GM21723 (cell line): ENCODE data around the gene UGT1A10.

Experiments used
- ATAC-seq: cut with Tn5 transposase; IDR thresholded peaks from one replicate; pipeline ENCODE4 v1.9.1; 2021; ENCODE audit warnings: mild to moderate bottlenecking, moderate library complexity; ENCODE audit not compliant: unreplicated experiment

The UGT1A10 gene

GRCh38 chr2:233768076-233768475, 131.8 kb downstream of the UGT1A10 start:
- no peak for ATAC-seq

DNA sequence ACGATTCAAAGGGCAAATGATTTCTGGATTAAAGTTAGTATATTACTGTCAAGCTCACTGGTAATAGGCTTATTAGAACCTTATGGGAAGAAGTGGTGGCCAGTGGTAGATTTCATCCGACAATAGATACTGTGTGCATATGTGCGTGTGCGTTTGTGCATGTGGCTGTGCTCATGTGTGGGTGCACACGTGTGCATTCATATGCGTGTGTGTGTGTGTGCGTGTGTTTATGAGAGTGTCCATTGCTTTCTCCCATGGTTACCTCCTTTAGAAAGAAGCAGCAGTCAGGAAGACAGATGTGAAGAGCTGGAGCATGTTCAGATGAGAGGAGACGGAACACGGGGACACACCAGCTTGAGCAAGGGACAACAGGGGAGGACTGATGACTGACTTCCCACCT, 133.0 kb downstream of the UGT1A10 start:
- ATAC-seq, result no peak

DNA sequence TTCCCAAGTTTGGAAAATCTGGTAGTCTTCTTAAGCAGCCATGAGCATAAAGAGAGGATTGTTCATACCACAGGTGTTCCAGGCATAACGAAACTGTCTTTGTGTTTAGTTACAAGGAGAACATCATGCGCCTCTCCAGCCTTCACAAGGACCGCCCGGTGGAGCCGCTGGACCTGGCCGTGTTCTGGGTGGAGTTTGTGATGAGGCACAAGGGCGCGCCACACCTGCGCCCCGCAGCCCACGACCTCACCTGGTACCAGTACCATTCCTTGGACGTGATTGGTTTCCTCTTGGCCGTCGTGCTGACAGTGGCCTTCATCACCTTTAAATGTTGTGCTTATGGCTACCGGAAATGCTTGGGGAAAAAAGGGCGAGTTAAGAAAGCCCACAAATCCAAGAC, 135.9 kb downstream of the UGT1A10 start:
- ATAC-seq, result no peak

- no peak for ATAC-seq
Observed at GRCh38 chr2:233772583-233772982, 136.3 kb downstream of the UGT1A10 start.

- no peak for ATAC-seq
Observed at GRCh38 chr2:233773854-233774253, 137.6 kb downstream of the UGT1A10 start.

DNA sequence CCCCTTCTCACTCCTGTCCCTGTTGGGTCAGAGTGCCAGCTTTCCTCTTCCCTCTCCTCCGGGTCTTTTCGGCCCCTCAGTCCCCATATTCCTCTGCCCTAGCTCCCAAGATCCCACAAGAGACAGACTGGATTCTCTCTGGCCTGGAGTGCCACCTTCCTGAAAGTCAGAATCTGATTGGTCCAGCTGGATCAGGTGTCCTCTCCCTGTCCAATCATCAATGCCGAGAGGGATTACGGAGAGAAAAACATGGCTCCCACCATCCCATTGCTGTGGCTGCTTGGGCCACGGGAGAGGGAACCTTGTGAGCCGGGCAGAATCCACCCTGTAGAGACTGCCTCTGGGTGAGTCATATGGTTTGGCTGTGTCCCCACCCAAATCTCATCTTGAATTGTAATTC, 139.2 kb downstream of the UGT1A10 start:
- ATAC-seq, result no peak

- no peak for ATAC-seq
Observed at GRCh38 chr2:233778030-233778429, 141.8 kb downstream of the UGT1A10 start, which contains the start of gene MROH2A. MROH2A (plus strand) TSS chr2:233778330; CDS start chr2:233779359, 1,029 bp downstream.

DNA sequence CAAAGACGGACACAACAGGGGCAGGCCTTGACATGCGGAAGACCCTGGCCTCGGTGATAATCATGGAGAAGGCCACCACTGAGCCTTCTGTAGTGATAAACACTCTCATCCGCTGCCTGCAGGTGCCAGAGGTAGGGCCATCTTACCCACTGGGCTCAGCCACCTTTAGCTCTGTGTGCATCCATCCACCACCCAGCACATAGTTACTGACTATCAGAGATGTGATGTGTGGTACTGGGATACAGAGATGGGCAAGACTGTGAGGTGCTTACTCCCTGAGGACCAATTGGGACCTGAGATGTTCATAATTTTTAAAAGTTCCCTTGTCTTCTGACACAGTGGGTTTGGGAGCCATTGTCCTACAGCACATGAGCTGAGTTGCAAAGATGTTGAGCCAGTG, 143.5 kb downstream of the UGT1A10 start:
- no peak for ATAC-seq

GRCh38 chr2:233780771-233781170, 144.5 kb downstream of the UGT1A10 start:
- no peak for ATAC-seq

- no peak for ATAC-seq
Observed at GRCh38 chr2:233789554-233789953, 153.3 kb downstream of the UGT1A10 start.

- ATAC-seq, result no peak
Observed at GRCh38 chr2:233791151-233791882, 155.1 kb downstream of the UGT1A10 start.

GRCh38 chr2:233791883-233792329, 155.7 kb downstream of the UGT1A10 start:
- no peak for ATAC-seq

DNA sequence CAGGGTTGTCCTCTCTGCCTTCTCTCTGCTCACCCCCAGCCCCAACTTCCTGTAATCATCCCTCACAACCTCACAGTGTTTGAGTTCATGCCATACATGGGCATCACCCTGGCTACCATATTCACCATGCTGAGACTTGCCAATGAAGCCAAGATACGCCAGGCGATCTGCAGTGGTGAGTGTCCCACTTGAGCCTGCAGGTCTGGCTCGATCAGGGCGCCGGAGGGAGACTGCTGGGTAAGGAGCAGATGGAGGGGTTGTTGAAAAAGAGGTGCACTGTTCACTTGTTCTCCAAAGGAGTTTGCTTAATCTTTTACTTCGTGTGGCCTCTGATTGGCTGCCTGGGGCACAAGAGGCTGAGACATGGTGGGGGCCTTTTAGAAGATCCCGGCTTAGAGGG, 156.5 kb downstream of the UGT1A10 start:
- ATAC-seq, result no peak

DNA sequence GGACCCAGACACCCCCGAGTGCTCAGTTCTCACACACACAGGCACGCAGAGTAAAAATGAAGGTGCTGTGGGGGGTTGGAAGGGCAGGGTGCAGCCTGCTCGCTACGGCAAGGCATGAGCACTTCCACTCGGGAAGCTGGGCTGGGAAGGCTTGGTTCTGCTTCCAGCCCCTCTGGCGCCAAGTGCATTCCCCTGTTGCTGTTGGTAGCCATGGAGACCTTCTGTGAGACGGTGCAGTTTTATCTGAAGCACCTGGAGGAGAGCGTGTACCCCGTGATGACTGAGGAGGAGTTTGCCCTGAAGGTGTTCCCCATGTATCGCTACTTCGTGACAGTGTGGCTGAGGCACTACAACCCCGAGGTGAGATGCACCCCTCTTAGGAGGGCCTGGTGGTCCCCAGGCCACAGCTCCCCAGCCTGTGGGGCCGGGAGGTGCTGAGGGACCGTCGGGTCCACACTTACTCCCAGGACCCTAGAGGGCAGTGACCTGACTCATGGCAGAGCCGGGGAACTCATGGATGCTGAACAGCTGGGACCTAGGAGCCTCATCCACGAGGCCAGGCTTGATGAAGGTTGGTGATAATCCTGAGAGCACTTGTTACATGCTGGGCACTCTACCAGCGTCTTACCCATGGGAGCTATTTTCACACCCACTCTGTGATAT, 157.3 kb downstream of the UGT1A10 start:
- ATAC-seq, result no peak

- ATAC-seq, result no peak
Observed at GRCh38 chr2:233794128-233794658, 157.9 kb downstream of the UGT1A10 start.

DNA sequence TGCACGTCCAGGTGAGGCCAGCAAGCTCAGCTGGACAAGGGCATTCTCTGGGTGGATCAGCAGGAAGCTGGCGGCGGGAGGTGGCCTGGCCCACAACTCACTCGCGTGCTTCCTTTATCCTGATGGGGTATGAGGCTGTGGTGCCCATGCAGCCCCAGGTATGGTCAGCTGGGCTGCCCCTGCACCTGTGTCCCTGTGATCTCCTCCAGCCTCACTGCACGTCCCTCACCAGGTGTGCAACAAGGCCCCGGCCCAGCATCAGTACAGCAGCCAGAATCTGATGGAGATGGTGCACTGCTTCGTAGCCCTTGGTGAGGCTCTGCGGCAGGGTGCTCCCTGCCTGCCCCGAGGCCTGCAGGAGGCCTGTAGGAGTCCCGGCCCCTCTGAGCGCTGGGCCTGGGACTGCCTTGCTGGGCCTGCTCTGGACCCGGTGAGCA, 159.5 kb downstream of the UGT1A10 start:
- no peak for ATAC-seq

GRCh38 chr2:233796254-233796653, 160.0 kb downstream of the UGT1A10 start:
- no peak for ATAC-seq

GRCh38 chr2:233798335-233799086, 162.3 kb downstream of the UGT1A10 start:
- ATAC-seq, result no peak

- no peak for ATAC-seq
Observed at GRCh38 chr2:233799087-233799665, 162.9 kb downstream of the UGT1A10 start.

- ATAC-seq, result no peak
Observed at GRCh38 chr2:233799716-233800115, 163.5 kb downstream of the UGT1A10 start.

GRCh38 chr2:233800208-233800607, 164.0 kb downstream of the UGT1A10 start:
- ATAC-seq, result no peak
